HL-60/S4 treated with phorbol 12-myristate 13-acetate at 8.2 ng/mL for 4 days and 3 days (cell line): ENCODE results near the gene PLPP2.

Experiments used
- in situ Hi-C: fragments of 300-500 bp; cut with MboI; formaldehyde crosslinking; loops from 2 replicates; pipeline ENCODE4 v1.15.0; 2022; ENCODE audit warnings: low sequenced_read_pairs

The PLPP2 gene

DNA sequence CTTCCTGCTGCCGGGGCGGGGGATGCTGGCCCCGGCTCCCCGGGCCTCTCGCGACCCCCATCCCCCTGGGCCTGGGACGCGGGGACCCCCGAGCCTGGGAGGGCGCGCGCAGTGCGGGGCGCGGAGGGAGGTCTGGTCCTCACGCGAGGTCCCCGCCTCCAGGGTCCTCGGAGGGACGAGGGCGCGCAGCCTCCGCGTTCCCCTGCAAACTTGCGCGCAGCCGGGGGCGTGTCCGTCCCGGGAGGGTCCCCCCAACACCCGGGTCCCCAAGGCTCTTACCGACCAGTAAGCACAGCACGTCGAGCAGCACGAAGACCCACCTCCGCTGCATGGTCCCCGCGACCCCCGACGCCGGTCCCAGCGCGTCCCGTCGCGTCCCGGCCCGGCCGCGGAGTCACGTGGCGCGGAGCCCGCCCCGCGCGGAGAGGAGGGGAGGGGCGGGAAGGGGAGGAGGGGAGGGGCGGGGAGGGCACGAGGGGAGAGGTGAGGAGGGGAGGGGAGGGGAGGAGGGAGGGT lies at the start of gene PLPP2:
Gene PLPP2, minus strand, starts transcription at position 398 of the 516 bp plus-strand sequence. Its CDS starts 67 bp downstream, at position 331.
- in situ Hi-C loops: no loop called here

DNA sequence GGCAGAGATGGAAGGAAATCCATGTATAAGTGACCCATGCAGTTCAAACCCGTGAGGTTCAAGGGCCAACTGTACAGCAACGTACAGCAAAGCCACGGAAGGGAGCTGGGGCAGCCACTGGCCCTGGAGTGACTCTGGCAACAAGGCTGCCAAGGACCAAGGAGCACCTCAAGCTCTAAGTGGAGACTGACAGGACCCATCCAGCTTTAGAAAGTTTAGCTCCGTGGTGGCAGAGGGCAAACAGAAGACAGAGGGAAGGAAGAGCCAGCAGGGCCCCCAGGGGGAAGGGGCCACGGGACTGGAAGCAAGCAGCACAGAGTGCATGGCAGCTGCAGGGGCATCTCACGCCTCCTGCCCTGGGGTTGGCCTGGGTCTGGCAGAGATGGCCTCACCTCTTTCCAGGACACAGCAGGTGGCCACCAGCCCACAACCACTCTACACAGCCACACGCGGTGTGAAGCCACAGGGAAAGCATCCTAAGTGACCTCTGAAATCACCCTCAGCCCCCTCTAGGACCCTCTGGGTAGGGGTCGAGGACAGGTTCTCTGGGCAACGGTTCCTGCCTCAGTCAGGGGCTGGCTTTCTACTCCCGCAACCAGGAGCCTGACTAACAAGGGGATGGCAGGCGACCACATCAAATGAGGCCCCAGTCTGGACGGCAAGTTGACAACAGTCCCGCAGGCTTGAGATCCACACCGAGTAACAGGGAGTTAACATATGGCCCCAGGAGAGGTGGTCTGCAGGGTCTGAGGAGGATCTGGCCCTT lies 49.6 kb upstream of the PLPP2 start:
- in situ Hi-C loops: no loop called here

DNA sequence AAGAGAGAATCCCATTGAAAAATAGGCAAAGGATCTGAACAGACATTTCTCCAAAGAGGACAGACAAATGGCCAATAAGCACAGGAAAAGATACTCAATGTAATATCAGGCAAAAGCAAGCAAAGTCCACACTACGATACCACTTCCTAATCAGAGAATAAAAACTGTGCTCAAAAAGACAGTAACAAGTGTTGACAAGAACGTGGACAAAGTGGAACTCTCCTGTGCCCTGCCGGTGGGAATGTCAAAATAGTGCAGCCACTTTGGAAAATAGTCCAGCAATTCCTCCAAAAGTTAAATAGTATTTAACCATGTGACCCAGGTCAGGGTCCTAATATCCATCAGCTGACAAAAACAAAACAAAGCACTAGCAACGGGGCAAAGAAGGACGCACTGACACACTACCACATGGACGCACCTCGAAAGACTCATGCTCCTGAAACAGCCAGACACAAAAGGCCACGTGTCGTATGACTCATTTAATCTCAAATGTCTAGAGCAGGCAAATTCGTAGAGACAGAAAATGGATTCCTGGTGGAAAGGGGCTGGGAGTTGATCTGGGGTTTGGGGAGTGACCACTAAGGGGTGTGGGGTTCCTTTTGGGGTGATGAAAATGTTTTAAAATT lies 48.2 kb upstream of the PLPP2 start:
- in situ Hi-C loops: no loop called here

DNA sequence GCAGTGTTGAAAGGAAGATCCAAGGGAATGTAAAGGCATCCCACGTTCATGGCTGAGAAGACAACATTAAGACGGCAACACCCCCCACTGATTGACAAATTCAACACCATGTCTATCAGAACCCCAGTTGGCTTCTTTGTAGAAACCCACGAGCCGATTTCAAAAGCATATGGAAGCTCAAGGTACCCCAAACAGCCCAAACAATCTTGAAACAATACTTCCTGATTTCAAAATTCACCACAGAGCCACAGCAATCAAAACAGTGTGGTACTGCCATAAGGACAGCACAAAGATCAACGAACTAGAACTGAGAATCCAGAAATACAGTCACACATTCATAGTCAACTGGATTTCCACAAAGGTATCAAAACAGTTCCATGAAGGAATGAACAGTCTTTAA lies 47.2 kb upstream of the PLPP2 start:
- in situ Hi-C loops: no loop called here

DNA sequence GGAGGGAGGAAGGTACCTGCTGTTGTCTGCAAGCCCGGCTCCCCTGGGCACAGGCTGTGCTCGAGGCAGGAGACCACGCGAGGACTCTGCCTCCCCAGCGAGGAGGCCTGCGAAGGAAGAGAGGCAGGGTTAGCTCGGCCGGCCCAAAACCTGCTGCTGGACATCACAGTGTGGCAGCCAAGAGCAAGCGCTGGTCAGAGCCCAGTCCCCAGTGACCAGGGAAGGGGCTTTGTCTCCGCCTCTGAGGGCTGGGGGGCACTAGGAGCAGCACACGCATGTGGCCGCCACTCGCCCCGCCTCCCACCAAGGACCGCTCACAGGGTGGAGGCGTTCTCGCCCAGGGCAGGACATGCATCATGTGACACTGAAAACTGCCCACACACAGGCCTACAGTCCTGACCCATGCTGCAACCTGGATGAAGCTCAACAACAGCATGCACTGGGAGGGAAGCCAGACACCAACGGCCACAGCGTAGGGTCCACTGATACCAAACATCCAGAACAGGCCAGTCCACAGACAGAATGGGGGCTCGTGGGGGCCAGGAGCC lies 44.9 kb upstream of the PLPP2 start:
- in situ Hi-C loops: no loop called here

DNA sequence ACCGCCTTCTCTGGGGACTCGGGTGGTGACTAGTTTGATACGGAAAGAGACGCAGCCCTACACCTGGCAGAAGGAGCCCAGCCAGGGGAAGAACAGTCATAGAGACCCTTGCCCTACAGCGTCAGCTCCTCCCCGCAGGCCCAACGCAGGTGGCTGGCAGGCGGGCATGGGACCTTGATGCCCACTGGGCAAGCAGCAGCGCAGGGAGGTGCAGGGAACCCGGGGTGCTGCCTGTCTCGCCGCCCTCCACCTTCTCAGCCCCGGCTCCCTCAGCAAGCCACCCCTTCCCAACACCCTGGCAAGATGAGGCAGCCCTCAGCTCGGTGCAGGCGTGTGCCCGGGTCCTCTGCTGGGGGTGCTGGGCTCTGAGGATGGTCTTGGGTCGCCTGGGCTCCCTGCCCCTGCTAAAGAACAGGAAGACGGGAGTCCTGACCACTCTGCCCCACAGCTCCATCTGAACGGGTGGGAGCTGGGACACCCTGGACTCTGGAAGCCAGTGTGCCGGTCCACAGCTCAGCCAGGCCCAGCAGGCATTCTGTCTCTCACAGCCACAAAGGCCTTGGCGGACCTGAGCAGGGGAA lies 44.4 kb upstream of the PLPP2 start:
- in situ Hi-C loops: no loop called here

DNA sequence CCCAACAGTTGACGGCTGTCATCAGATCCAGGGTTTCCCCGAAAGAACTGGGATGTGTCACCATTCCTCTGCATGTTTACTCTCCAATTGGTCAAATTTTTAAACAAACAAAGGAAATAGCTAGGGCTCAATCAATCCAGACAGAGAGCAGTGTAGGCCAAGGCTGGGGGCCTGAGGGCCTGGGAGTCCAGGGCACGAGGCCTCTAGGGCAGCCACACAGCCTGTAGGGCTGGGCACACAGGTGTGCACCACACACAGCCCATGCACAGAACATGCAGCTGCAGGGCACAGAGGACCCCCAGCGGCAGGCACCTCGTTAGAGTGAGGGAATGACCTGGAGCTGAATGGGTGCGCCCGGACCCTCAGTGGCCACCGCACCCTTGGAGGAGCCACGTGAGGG lies 43.9 kb upstream of the PLPP2 start:
- in situ Hi-C loops: no loop called here

DNA sequence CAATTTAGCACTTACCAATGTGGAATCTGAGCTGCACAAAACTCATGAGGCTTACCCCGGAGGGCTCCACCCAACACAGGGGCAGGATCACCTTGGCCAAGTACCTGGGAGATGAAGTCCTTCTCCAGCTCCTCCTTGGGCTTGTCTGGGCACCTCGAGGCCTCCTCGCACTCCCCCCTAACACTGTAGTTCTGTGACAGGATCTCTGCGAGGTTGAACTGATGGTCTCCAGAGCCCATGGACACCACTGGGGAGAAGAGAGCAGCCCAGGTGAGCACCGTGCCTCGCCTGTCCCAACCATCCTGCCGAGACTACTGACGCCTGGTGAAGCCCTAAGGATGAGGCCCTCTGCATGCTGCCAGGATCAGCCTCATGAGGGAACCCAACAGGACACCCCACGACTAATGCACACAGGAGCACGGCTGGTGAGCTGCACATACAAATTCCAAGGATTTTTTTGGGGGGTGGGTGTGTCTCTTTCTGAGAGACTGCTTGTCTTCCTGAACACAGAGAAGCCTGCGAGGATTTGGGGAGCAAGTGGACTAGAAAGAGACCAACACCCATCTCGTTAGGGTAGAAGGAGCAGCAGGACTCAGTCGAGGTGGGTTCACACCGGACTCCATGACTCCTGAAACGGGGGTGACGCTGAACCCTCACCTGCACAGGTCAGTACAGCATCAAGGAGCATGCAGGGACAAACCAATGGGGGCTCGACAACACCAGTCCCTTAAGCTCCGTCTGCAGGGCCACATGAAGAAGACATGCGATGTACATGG lies 43.3 kb upstream of the PLPP2 start:
- in situ Hi-C loops: no loop called here

DNA sequence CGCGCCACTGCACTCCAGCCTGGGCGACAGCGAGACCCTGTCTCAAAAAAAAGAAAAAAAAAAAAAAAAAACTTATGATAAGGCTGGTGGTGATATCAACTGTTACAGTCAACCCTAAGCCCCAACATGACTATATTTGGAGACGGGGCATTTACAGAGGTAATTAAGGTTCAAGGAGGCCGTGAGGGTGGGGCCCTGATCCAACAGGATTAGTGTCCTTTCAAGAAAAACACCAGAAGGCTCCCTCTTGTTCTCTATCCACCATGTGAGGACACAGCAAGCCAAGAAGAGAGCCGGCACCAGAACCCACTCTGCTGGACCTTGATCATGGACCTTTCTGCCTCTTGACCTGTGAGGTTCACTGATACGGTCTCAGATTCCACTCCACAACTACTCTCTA lies 39.3 kb upstream of the PLPP2 start:
- in situ Hi-C loops: no loop called here

DNA sequence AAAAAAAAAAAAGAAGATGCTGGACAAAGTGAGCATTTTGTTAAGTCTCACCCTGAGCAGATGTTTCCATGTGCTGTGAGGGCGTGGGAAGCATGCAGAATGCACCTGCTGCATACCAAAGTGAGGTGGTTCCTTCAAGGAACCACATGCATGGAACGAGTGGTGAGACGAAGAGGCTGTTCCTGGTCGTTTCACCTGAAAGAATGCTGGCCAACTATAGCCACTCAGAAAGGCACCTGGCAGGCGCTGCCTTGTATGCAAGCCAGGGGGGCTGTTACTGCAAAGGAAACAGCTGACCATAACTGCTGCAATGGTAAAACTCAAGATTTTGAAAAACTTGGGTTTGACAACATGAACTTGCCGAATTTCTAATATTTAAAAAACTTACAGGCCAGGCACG lies 38.7 kb upstream of the PLPP2 start:
- in situ Hi-C loops: no loop called here

DNA sequence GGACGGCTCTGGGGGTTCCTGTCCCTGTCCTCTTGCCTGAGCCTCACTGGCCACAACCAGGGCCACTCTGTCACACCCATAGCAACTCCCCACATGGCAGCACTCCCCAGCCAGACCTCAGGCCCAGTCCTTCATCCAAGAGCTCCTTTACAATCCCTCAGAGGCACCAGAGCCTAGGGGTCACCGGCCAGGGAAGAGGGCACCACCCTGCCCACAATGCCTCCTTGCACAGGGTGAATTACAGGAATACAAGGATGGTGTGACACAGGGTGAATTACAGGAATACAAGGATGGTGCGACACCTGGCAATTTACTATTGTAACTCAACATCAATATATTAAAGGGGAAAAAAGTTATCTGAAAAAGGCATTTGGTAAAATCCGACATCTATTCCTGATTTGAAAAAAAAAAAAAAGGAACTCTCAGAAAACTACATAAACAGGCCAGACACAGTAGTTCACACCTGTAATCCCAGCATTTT lies 36.9 kb upstream of the PLPP2 start:
- in situ Hi-C loops: no loop called here

DNA sequence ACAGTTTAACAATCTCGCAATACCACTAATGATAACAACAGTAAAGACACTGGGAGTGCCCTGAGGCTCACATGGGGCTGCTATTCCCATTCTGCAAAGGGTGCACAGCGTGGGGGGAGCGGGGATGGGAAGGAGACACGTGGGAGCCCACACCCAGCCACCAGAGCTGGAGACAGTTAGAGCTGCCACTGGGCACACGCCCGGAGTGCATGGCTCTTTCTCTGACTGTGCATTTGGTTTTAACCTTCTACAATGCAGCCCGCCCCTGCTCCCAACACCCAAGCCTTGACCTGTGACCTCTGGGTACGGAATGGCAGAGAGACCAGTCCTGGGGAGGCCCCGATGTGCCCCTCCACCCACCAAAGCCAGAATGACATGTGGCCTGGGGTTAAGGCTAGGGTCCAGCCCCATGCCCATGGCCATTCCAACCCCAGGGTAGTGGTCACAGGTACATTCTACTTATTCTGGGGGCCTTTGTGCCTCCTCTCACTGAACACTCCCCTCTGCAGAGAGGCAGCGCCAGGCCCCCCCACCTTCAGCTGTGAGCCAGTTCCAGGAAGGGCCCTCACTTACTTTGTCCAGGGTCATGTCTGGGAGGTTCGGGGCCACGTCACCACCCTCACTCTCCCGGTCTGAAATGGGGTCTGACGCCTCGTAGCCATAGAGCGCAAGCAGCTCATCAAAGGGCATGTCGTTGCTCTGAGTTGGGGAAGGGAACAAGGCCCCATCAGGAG lies 36.3 kb upstream of the PLPP2 start:
- in situ Hi-C loops: no loop called here

DNA sequence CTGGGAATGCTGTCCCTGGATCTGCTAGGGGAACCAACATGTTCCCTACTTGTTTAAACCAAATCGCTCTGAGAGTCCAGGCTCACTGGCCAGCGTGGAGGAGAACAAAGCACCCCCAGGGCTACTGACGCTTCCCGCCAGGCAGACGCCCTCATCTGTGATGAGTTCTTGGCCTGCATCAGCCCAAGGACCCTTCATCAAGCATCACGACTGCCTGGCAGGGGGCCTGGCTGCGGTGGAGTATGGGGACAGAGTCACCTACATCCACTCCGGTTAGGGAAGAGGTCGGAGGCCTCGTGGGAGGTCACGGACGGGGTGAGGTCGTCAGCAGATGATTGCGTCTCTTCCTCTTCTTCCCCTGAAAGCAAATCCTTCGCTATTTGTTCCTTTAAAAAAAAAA lies 35.7 kb upstream of the PLPP2 start:
- in situ Hi-C loops: no loop called here

DNA sequence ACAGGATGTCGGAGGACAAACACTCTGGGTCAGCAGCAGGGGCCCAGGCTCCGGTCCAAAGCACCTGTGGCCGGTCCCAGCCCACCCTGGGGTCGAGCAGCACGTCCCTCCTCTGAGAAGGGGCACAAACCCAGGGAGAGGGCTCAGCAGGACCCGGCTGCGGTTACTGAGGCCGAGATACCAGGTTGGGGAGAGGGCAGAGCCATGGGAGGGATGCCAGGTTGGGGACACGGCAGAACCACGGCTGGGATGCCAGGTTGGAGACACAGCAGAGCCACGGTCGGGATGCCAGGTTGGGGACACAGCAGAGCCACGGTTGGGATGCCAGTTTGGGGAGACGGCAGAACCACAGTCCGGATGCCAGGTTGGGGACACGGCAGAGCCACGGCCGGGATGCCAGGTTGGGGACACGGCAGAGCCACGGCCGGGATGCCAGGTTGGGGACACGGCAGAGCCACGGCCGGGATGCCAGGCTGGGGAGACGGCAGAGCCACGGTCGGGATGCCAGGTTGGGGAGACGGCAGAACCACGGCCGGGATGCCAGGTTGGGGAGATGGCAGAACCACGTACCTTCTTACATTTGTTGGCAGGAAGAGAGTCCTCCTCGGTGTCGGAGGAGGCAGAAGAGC lies 34.8 kb upstream of the PLPP2 start:
- in situ Hi-C loops: no loop called here

DNA sequence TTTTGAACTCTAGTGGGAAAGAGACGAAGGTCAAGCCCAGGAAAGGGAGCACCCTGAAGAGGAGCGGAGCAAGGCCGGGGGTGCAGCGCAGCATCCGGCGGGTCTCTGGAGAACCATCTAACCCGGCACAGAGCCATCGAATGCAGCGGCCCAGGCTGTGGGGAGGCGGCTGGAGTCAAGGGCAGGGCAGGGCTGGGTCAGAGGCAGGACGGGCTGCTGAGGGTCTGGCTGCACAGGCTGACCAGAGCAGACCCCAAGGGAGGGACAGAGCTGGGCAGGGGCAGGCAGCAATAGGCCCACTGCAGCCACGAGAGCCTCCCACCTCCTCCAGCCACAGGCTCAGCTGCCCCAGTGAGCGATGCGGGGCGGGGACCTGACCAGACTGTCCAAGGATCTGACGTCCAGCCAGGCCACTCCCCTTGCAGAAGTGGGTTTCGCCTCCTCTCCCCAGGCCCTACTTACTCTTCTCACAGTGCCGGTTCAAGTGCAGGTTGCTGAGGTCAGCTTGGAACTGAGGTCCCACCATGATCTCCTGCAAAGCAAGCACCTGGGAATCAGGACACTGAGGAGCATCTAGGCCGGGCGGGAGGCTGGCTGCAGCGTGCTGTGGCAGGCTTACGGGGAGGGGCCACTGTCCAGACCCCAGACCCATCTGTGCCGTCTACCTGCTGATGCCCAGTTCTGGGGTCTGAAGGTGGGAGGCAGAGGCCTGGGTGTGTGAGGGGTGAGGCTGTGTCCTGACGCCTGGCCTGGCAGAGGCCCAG lies 34.2 kb upstream of the PLPP2 start:
- in situ Hi-C loops: no loop called here

DNA sequence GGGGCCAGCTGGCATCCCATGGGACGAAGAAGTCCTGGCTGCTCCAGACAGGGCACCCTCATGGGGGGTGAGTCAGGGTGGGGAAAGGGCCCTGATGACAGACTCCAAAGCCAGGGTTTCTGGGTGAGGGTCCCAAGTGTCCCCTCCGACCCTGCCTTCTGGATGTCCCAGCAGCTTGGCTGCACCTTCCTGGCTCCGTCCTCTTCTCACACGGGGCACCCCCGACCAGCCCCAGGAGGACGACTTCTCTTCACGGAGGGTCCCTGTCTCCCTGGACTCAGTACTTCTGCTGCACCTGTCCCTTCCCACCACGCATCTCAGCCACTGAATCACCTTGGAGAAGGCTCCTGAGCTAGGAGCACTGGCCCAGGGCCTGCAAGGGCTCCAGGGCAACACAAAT lies 33.5 kb upstream of the PLPP2 start:
- in situ Hi-C loops: no loop called here

DNA sequence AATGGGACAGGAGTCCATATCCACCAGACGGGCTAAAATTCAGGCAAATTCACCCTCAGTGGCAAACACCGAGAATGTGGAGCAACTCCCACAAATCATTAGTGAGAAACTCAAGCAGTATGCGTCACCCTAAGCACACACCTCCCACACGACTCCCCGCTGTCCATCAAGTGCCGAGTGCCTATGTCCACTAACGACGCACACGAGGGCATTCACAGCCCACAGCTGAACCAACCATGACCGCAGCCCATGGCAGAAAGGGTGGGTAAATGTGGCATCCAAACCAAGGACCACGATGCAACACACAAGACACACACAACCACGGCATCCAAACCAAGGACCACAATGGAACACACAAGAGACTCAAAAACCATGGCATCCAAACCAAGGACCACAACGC lies 31.4 kb upstream of the PLPP2 start:
- in situ Hi-C loops: no loop called here

DNA sequence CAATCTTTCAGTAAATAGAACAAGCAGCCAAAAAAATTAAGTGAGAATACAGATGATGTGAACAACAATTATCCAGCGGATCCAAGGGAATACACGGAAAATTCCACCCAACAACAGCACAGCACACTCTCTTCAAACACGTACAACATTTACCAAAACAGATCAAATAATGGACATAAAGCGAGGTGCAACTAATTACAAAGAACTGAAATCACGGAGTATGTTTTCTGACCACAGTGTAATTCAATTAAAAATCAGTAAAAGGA lies 27.2 kb upstream of the PLPP2 start:
- in situ Hi-C loops: no loop called here
